A549 treated with Mapracorat at 1 μM for 4 hours (cell line): ENCODE measurements around the gene PTCHD4. TPM values are rescaled to one million over a fixed set of nuclear protein-coding genes. Genes with fewer than 3 reads are reported as not detected.

Experiments
- total RNA-seq: library from RNA; stranded (reverse); fragments of 200-300 nt; extraction: Qiagen RNA extraction; gene quantifications from 5 replicates; pipeline ENCODE4 v1.2.3, GENCODE V29; 2022

Gene PTCHD4
- 0.06 to 0.07 TPM (median 0.07 TPM) in 3 of 5 replicates, not detected in the others for total RNA-seq

DNA sequence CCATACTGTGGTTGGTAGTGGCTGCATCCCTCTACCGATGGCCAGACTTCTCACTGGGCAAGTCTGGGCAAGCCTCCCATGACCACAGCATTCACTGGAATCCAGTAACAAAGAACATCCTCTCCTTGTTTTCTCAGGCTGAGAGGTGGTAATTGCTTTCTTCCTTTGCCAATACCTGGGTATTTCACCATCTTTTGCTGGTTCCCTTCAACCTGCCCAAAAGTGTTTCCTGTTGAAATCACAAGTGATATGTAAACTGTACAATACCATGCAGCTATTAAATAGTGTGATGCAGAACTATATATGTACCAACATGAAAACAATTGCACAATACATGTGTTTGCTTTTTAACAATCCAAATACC, at the start of gene PTCHD4:
PTCHD4 (minus strand) TSS at position 55 of the 364 bp plus-strand sequence. CDS start 42,240 bp downstream, outside the sequence.

